Gastroesophageal sphincter (tissue), 2 donors: Measurements from ENCODE around the gene PHF10.

Experiments used
- POLR2A ChIP-seq, 2 donors: fragments of 450-650 bp; IDR thresholded peaks; one replicate each; pipeline ENCODE4 v1.6.1; 2017; ENCODE audit warnings: antibody characterized with exemption in 2 of 2, mild to moderate bottlenecking in 2 of 2, moderate library complexity in 1 of 2
- POLR2AphosphoS5 ChIP-seq: sonication (generic); formaldehyde crosslinking; IDR thresholded peaks from one replicate; pipeline ENCODE4 v1.6.1; 2017; ENCODE audit warnings: antibody characterized with exemption

GRCh38 chr6:169738204-169738975 is 14.1 kb upstream of the PHF10 start:
- TF ChIP-seq POLR2A (IDR thresholded peaks at IDR 0.05) (no peak), POLR2AphosphoS5 (no peak)
